Islet precursor cell (in vitro differentiated cells): ENCODE data around the gene FNIP2.
"Not testable (repeated sequence)": the region's sequence is repeated elsewhere in the genome, so short reads cannot be mapped to it uniquely, and the experiment has no call there.

Experiments
- DNase-seq: peaks from one replicate; pipeline ENCODE4 v3.0.0-alpha.2; 2018

Gene FNIP2

DNA sequence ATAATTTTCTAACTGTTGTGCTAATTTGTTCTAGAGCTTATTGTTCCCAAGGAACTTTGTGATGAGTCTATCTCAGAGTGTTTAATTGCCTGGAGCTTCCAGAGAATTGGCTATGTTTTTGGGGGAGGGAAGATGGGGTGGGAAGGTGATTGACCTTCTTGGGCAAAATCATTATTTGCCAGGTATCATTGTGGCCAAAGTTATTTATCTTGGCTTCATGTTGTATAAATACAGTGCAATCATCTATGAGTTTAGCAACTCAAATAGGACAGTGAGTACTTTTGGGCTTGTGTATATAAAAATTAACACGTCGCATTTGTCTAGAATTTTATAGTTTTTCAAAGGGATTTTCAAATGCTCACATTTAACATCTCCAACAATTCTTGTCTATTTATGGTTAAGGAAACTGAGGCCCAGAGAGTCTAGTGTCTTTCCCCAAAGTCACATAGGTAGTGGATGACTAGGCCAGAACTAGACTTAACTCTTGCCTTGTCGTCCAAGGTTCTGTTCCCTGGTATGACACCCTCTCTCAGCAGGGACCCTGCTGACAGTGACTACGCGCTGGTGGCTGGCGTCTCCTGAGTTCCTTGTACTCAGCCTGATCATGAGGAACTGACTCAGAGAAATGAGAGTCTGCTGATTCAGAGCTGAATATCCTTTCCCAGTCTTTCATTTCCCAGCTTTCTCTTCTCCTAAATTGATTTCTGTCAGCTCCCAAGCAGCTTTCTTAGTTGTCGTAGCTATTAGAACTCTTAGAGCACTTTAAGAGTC lies 27.7 kb downstream of the FNIP2 start:
- DNase-seq, result no peak

DNA sequence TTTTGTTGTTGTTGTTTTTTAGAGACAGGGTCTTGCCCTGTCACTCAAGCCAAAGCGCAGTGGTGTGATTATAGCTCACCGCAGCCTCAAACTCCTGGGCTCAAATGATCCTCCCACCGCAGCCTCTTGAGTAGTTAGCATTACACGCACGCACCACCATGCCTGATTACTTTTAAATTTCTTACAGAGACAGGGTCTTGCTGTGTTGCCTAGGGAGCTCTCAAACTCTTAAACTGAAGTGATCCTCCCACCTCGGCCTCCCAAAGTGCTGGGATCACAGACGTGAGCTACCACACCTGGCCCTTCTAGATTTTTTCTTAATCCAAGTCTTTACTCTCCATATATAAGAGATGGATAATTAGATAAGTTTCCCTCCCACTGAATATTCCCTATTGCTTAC lies 29.2 kb downstream of the FNIP2 start:
- DNase-seq, result no peak

- DNase-seq, result no peak
Measured at GRCh38 chr4:158799013-158799770, 30.4 kb downstream of the FNIP2 start.

DNA sequence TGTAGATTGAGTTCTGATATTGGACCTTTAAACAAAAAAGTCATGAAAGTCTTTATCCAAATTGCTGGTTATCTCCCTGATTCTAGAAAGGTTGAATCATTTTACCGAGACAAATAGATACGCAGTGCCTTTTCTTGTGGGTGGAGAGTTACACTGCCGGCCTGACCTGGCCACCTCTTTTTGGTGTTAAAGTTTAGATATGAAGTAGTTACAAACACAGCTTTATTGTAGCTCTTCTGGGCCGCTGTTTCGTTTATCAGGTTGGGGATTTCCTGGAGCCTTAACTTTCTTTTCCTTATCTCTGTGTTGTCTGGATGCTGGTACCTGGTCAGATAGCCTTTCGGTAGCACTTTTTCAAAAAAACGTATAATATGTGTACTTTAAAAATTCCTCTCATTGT lies 31.0 kb downstream of the FNIP2 start:
- DNase-seq, result no peak

DNA sequence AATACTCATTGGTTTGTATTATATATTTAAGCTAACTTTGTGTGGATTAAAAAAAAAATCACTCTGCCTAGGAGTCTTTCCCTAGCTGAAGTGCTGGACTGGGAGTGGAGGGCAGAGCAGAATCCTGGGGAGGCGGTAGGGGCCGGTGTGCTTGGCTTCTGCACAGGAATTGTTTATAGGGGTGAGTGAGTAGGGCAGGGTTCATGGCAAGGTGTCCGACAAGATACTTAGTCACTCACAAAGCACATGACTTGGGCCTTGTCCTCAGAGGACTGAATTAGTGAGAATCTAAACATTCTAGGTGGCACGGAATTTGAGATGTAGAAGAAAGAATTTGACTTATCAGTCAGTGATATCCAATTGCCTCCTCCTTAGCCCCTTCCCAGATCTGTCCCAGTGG lies 32.2 kb downstream of the FNIP2 start:
- DNase-seq, result peak; percentile 62

DNA sequence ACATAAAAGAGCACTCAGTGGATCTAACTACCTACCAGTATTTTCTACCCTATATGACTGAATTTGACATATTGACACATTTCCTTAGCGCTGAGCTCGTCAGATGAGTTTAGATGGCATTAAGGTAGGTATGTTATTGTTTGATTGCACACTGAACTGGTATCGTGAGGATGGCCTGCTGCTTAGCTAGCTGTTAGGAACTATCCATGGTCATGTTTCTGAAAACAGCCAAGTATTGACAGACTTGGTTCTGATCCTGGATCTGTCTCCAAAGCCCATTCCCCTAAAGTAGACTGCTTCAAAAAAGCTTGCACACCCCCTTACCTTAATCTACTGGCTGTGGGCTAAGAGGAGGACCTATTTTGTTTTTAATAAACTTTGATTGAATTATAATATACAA lies 32.9 kb downstream of the FNIP2 start:
- no peak for DNase-seq

DNA sequence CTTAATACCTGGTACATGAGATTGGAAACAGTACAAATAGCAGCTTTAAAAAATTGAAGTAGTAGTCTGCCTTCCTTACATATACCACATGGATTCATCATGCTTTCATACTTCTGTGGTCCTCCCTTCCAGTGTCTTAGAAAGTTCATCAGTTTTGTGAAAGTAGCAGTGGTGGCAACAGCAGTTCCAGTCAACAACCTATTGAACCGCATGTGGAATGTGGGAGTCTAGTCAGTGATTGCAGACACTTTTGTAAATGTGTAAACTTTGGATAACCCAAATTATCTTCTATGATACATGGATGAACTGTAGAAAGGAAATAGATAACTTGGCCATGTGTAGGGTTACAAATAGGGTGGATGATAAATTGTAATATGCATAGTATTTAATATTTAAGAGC lies 34.1 kb downstream of the FNIP2 start:
- no peak for DNase-seq

DNA sequence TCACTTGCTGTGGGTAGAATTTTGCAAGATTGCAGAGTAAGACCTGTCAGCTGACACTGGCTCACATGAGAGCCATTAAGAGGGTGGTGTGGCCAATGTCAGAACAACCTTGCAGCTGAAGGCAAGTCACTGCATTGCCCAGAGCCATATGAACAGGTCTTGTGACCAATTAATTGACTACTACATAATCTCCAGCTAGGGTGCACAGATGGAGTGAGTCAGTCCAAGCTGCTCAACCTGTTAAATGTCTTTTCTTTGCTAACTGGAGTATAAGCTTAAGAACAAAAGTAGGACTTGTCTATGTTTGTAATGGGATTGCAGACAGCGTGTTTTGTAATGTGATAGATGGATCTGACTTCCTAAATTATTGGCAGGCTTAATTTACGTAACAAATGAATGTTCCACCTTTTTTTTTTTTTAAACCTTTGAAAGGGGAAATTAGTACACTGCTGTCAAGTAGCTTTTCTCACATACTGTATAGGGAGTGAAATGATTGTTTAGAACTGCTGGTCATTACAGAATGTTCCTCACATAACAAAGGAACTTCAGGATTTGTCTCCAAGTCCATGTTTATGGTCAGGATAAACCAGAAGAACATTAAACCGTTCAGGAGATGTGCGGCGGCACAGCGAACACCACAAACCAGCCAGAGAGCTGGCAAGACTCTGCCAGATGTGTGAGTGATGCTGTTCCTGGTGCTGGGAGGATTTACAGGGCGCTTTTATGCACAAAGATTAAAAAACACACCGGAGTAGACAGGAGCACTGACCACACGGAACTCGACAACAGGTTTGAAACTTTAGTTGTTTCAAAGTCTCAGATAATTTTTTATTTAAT lies 37.0 kb downstream of the FNIP2 start:
- DNase-seq, result peak; percentile 92

DNA sequence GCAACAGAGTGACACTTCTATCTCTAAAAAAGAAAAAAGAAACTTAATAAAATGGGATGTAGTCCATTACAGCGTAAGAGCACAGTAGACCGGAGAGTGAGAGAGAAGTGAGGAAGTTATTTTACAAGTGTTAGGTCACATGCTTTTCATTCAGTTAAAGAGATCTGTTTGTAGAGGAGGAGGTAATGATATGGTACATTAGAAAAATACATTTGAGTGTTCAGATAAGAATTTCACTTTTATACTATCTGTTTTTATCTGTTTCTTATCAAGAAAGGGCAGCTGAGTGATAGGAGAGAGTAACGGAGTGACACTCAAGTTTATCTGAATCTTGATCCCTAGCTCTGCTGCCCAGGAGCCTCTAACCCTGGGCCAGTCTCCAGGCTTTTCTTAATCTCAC lies 38.9 kb downstream of the FNIP2 start:
- no peak for DNase-seq

GRCh38 chr4:158808399-158808798 lies 39.6 kb downstream of the FNIP2 start:
- DNase-seq, result no peak

DNA sequence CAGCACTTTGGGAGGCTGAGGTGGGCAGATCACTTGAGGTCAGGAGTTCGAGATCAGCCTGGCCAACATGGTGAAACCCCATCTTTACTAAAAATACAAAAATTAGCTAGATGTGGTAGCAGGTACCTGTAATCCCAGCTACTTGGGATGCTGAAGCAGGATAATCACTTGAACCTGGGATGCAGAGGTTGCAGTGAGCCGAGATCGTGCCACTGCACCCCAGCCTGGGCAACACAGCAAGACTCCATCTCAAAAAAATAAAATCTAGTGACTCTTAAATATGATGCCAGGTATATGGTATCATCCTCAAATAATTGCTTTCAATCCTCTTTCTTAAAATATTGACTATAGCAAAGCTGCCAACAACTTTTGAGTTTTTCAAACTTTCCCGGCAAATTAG lies 40.4 kb downstream of the FNIP2 start:
- DNase-seq, result not testable (repeated sequence)

DNA sequence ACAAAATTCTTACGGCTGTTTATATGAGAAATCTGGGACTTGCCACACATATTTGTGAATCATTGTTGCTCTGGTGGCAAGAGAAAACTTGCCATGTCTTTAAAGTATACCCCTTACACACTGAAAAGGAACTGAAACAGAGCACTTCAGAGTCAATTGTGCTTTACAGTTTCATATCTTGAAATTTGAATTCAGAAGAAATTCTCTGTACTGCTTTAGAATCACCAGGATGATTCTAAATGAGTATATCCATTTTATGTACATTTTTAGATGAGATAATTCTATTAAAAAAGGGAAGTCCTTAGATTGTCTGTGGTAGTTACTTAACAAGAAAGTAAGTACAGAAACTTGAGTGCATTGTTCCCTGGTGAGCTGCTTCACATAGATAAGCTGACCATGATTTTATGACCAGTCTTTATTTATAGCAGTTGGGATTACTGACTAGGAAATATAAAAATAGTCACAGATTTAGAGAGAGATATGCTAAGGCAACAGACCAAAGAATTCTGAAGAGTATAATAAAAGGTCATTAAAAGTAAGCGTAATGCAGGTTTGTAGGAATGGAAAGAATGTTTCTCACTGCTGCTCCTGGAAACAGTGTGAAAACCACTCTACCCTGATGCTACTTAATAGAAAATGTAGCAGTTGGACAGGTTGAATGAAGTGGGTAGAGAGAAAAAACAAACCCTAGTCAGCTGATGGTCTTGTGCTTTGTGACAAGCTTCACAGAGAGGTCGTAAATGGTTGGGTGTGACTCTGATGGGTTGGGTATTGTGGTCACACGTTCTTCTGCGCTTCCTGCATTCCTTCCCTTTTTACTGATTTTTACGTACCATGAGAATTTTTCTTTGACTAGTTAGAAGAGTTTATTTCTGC lies 41.0 kb downstream of the FNIP2 start:
- peak; percentile 84 for DNase-seq

DNA sequence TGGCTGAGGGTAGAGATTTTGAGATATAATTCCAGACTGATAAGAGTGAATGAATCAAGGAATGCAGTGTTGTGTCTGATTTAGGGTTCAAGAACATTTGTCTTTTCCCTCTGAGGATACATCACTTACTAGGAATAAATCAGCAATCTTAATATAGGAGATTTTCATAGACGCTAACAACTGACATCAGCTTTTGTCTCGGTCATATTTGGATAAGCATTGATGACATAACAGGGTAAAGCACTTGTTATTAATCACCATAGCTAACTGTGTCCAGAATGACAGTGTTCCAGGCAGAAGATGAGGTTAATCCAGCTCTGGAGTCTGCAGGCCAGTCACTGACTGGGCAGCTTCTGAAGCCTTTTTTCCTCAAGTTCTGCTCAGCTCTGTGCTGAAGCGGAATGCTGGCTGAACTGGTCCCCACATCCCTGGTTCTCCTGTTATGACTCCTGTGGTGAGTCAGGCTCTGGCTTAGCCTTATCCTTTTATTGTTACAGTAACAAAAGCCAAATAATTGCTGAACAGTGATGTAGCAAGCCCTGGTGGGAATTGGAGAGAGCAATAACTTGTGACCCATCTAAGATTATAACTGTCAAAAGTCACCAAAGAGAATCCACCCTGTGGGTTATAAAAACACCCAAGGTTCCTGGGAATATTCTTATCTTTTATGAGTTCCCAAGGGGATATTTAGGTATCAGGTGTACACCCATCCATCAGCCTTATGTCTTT lies 41.8 kb downstream of the FNIP2 start:
- peak; percentile 92 for DNase-seq

- DNase-seq, result no peak
Measured at GRCh38 chr4:158811216-158811540, 42.4 kb downstream of the FNIP2 start.

DNA sequence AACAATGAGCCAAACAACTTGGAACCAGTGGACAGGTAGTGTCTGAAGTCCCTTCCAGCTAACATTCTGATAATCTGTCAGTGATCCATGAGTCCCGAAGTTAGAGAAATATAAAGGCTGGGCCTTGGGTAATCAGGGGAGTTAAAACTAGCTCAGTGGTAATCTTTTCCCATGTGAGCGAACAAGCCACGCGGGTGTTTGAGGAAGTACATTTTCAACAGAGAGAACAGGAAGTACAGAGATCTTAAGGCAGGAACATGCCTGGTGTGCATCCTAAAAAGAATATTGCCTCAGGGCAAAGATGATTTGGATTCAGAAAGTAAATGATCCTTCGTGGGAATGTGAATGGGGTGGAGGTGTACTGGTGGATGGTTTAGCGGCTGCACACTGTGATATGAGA lies 42.9 kb downstream of the FNIP2 start:
- DNase-seq, result no peak

GRCh38 chr4:158812133-158812532 lies 43.3 kb downstream of the FNIP2 start:
- DNase-seq, result no peak

DNA sequence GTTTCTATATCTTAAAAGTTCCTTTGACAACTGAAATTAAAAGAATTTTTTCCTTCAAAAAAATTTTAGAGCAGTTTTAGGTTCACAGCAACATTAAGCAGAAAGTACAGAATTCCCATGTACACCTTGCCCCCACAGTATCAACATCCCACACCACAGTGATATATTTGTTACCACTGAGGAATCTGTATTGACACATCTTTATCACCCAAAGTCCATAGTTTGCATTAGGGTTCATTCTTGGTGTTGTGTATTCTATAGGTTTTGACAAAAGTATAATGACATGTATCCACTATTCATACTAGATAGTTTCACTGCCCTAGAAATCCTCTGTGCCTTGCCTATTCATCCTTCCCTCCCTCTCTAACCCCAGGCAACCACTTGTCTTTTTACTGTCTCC lies 43.7 kb downstream of the FNIP2 start:
- DNase-seq, result no peak

DNA sequence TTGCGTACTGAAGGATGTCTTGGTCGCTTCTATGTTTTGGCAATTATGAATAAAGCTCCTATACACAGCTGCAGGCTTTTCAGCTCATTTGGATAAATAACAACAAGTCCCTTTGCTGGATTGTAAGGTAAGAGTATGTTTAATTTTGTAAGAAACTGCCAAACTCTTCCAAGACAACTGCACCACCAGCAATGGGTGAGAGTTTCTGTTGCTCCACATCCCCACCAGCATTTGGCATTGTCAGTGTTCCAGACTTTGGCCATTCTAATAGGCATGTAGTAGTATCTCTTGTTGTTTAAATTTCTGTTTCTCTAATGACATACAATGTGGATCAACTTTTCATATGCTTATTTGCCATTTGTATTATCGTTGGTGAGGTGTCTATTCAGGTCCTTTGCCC lies 44.3 kb downstream of the FNIP2 start:
- DNase-seq, result no peak

DNA sequence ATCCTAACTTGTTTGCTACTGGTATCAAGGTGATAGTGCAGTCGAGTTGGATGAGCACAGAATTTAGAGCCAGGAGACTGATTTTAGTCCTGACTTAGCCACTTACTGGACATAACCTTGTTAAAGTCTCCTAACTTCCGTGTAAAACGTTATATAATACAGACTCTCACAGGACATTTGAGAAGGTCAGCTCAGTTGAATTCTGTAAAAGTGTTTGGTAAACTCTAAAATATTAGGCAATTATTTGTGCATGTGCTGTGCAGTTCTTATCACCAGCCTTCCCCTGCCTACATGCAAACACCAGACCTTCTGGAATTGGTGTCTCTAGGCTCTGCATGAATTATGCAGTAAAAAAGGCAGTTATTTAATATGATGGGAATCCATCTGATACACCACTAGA lies 45.4 kb downstream of the FNIP2 start:
- DNase-seq, result no peak

GRCh38 chr4:158814636-158815330 lies 46.0 kb downstream of the FNIP2 start:
- no peak for DNase-seq

GRCh38 chr4:158816955-158817354 lies 48.1 kb downstream of the FNIP2 start:
- DNase-seq, result no peak
